A549 (cell line): ENCODE results near the gene RNF220. TPM values are rescaled to one million over a fixed set of nuclear protein-coding genes. Genes with fewer than 3 reads are reported as not detected.

Experiments
- ATAC-seq, 2 experiments: fragments of 200-7000 bp in 1 of 2; fragments of >200 bp in 1 of 2; cut with Nextera tagmentation in 1 of 2; cut with Tn5 transposase in 1 of 2; 3 replicates each; pipeline versions ENCODE4 v1.8.0 to v1.9.1; 2018 to 2020; ENCODE audit warnings: mild to moderate bottlenecking in 1 of 2, moderate library complexity in 1 of 2
- CTCF ChIA-PET: fragments of 300-600 bp; sonication (Branson Sonifier 250); formaldehyde crosslinking; extraction: SDS; loops from one replicate; lab custom pipeline; 2021; ENCODE audit warnings: antibody characterized with exemption, inconsistent platforms; lab: Yijun Ruan, JAX
- POLR2A ChIA-PET: fragments of 350-600 bp; formaldehyde crosslinking; extraction: SDS; loops from one replicate; lab custom pipeline; 2021; ENCODE audit warnings: antibody characterized with exemption, inconsistent platforms; lab: Yijun Ruan, JAX
- DNase-seq, 2 experiments: peaks; one replicate each; pipeline versions ENCODE4 v3.0.0 to v3.0.0-alpha.2; 2011 to 2016; ENCODE audit warnings: low read depth in 1 of 2, low spot score in 1 of 2
- FAIRE-seq: peaks from 2 replicates; lab custom pipeline; 2011; peaks lifted over from hg19 to GRCh38; lab: Jason Lieb, UNC
- H3K27ac ChIP-seq, 2 experiments: fragments of >200 bp; sonication (Bioruptor Twin); formaldehyde crosslinking; 3 replicates each; pipeline ENCODE4 v1.5.1; 2016 to 2017
- H3K4me1 ChIP-seq: fragments of >200 bp; sonication (Bioruptor Twin); formaldehyde crosslinking; 3 replicates; pipeline ENCODE4 v1.6.1; 2016
- H3K4me2 ChIP-seq: fragments of >200 bp; sonication (Bioruptor Twin); formaldehyde crosslinking; 3 replicates; pipeline ENCODE4 v1.6.1; 2016
- H3K4me3 ChIP-seq: fragments of >200 bp; sonication (Bioruptor Twin); formaldehyde crosslinking; 3 replicates; pipeline ENCODE4 v1.5.1; 2016
- H3K9me3 ChIP-seq: fragments of >200 bp; sonication (Bioruptor Twin); formaldehyde crosslinking; 3 replicates; pipeline ENCODE4 v1.6.1; 2016
- BHLHE40 ChIP-seq: IDR thresholded peaks from 2 replicates; pipeline ENCODE4 v1.6.1; 2012; ENCODE audit warnings: low read depth, low read length, inconsistent platforms
- EHMT2 ChIP-seq: fragments of 200-600 bp; sonication (generic); IDR thresholded peaks from 2 replicates; pipeline ENCODE4 v1.6.1; 2016; ENCODE audit warnings: antibody characterized with exemption, low read depth, mild to moderate bottlenecking, moderate library complexity
- EP300 ChIP-seq, 2 experiments: fragments of >200 bp; sonication (Bioruptor Twin); formaldehyde crosslinking; IDR thresholded peaks; 2 replicates in 1 of 2; 3 replicates in 1 of 2; pipeline ENCODE4 v1.6.1; 2016 to 2017
- ESRRA ChIP-seq: fragments of 150-350 bp; IDR thresholded peaks from 2 replicates; pipeline ENCODE4 v1.6.1; 2014; ENCODE audit warnings: mild to moderate bottlenecking, low read length, borderline replicate concordance
- FOXS1 ChIP-seq: fragments of 250-450 bp; sonication (Bioruptor Pico); IDR thresholded peaks from 2 replicates; pipeline ENCODE4 v1.5.0; 2020; ENCODE audit warnings: mild to moderate bottlenecking, moderate library complexity
- HEYL ChIP-seq: fragments of 250-450 bp; sonication (Bioruptor Pico); IDR thresholded peaks from 2 replicates; pipeline ENCODE4 v1.8.0; 2021; ENCODE audit warnings: mild to moderate bottlenecking, moderate library complexity
- HMGXB4 ChIP-seq: fragments of 250-450 bp; sonication (Bioruptor Pico); IDR thresholded peaks from 2 replicates; pipeline ENCODE4 v1.5.0; 2021; ENCODE audit warnings: mild to moderate bottlenecking, moderate library complexity, borderline replicate concordance
- HOXB5 ChIP-seq: fragments of 250-450 bp; sonication (Bioruptor Pico); IDR thresholded peaks from 2 replicates; pipeline ENCODE4 v1.5.0; 2020; ENCODE audit warnings: mild to moderate bottlenecking, moderate library complexity
- JUN ChIP-seq, 2 experiments: fragments of >200 bp; sonication (Bioruptor Twin); formaldehyde crosslinking; IDR thresholded peaks; 2 replicates in 1 of 2; 3 replicates in 1 of 2; pipeline ENCODE4 v1.6.1; 2016 to 2017
- MAZ ChIP-seq: fragments of 150-350 bp; IDR thresholded peaks from 2 replicates; pipeline ENCODE4 v1.6.1; 2014; ENCODE audit warnings: antibody characterized with exemption, low read depth, low read length, borderline replicate concordance
- NPAS2 ChIP-seq: fragments of 250-450 bp; sonication (Bioruptor Pico); IDR thresholded peaks from 2 replicates; pipeline ENCODE4 v1.8.0; 2022; ENCODE audit warnings: mild to moderate bottlenecking, moderate library complexity, borderline replicate concordance
- POLR2AphosphoS2 ChIP-seq: conservative IDR thresholded peaks from 2 replicates; pipeline ENCODE4 v1.6.1; 2012; ENCODE audit warnings: low read length, improper control_type of control experiment, inconsistent platforms
- RARB ChIP-seq: fragments of 250-450 bp; sonication (Bioruptor Pico); IDR thresholded peaks from 2 replicates; pipeline ENCODE4 v1.8.0; 2021; ENCODE audit warnings: mild to moderate bottlenecking, moderate library complexity
- REST ChIP-seq: fragments of 200-600 bp; sonication (generic); IDR thresholded peaks from 2 replicates; pipeline ENCODE4 v1.6.1; 2016; ENCODE audit warnings: antibody characterized with exemption, mild to moderate bottlenecking, moderate library complexity
- RNF2 ChIP-seq: fragments of 200-600 bp; sonication (generic); IDR thresholded peaks from 2 replicates; pipeline ENCODE4 v1.6.1; 2016; ENCODE audit warnings: low read depth, mild to moderate bottlenecking, antibody characterized with exemption, moderate library complexity, borderline replicate concordance
- ZNF302 ChIP-seq: fragments of 250-450 bp; sonication (Bioruptor Pico); IDR thresholded peaks from 2 replicates; pipeline ENCODE4 v1.9.0; 2021; ENCODE audit warnings: inconsistent platforms, mild to moderate bottlenecking, moderate library complexity
- ZSCAN20 ChIP-seq: fragments of 250-450 bp; sonication (Bioruptor Pico); IDR thresholded peaks from 2 replicates; pipeline ENCODE4 v1.8.0; 2022; ENCODE audit warnings: mild to moderate bottlenecking, moderate library complexity
- WGBS: methylation state at CpG from one replicate; pipeline ENCODE4 v1.1.6; 2017; ENCODE audit errors: missing lambda C conversion rate; 5-methylcytosine and 5-hydroxymethylcytosine counted together
- polyA plus RNA-seq, 4 experiments: library from polyadenylated mRNA; depleted of rRNA in 3 of 4; stranded (reverse); fragments of >200 nt; fragmentation: RNase III in 1 of 4; extraction: RNeasy Plus Mini Kit Qiagen cat#74134 plus additional on column Dnase treatment in 1 of 4; gene quantifications; 2 replicates in 3 of 4; 3 replicates in 1 of 4; pipeline ENCODE4 v1.2.3, GENCODE V29; 2011 to 2017
- TF ChIP-seq, protein P1 (sequence below): fragments of >200 bp; sonication (Bioruptor Twin); formaldehyde crosslinking; IDR thresholded peaks from 3 replicates; pipeline ENCODE4 v1.5.1; 2016
- TF ChIP-seq, protein P2 (sequence below): fragments of >200 bp; sonication (Bioruptor Twin); formaldehyde crosslinking; IDR thresholded peaks from 2 replicates; pipeline ENCODE4 v1.6.1; 2016

Gene RNF220
- polyA plus RNA-seq, 2 of the 4 experiments (the other 2 are of a cell fraction): 53.4 to 54.5 TPM

DNA sequence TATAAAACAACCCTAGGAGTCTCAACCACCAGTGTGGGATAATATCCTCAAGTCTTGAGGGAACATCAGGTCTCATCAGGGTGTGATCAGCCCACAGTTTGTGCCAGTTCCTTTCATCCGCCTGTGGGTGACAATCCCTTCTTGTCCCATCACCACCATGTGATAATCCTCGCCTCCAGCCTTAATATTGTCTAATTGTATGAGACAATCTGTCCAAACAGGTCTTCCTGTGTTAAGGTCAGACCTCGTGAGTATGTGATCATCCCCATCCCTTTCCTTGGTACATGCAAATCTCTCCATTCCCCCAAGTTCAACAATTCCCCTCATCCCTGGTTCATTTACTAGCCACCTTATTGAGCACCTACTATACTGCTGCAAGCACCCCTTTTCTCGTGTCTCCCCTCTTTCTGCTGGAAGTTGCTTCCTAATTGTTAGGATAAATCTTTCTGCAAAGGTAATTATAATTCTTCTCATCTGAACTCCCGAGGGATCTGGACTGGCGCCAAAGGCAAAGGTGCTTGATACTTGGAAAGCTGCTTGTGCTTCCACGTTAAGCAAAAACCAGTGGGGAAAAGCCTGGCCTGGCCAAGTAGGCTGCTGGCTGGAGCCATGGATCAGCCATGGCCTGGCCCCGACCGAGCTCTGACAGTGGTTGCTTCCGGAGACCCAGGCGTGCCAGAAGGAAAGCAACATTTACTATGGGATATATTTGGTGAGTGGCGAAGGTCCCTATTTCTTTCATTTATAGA is 92.5 kb downstream of the RNF220 start:
- no peaks in the 10 kb centered on the region for H3K4me1 ChIP-seq
- TF ChIP-seq JUN (IDR thresholded peaks at IDR 0.05) (no peak), ZNF302 (CRISPR knock-in tag) (no peak), ZSCAN20 (no peak), HEYL (CRISPR knock-in tag) (no peak), REST (no peak), ESRRA (no peak), FOXS1 (CRISPR knock-in tag) (no peak), NPAS2 (CRISPR knock-in tag) (no peak), MAZ (no peak), EHMT2 (no peak), RNF2 (no peak)
- TF ChIP-seq, protein P1, sequence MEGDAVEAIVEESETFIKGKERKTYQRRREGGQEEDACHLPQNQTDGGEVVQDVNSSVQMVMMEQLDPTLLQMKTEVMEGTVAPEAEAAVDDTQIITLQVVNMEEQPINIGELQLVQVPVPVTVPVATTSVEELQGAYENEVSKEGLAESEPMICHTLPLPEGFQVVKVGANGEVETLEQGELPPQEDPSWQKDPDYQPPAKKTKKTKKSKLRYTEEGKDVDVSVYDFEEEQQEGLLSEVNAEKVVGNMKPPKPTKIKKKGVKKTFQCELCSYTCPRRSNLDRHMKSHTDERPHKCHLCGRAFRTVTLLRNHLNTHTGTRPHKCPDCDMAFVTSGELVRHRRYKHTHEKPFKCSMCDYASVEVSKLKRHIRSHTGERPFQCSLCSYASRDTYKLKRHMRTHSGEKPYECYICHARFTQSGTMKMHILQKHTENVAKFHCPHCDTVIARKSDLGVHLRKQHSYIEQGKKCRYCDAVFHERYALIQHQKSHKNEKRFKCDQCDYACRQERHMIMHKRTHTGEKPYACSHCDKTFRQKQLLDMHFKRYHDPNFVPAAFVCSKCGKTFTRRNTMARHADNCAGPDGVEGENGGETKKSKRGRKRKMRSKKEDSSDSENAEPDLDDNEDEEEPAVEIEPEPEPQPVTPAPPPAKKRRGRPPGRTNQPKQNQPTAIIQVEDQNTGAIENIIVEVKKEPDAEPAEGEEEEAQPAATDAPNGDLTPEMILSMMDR: no peak
- TF ChIP-seq, protein P2, sequence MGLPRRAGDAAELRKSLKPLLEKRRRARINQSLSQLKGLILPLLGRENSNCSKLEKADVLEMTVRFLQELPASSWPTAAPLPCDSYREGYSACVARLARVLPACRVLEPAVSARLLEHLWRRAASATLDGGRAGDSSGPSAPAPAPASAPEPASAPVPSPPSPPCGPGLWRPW: no peak
- TF ChIP-seq, all 56 proteins: peak for 0
- no peak overlapping the region for H3K27ac ChIP-seq
- ChIA-PET CTCF (no interaction called here), POLR2A (no interaction called here)
- WGBS: 75% methylated on average over 12 of the region's 12 CpGs
- no peak overlapping the region for H3K4me3 ChIP-seq
- DNase-seq (no peak), FAIRE-seq (no peak), ATAC-seq (no peak)
- H3K9me3 ChIP-seq: no peaks in the 10 kb centered on the region
- no peak overlapping the region for H3K4me2 ChIP-seq

GRCh38 chr1:44499306-44499705 is 94.3 kb downstream of the RNF220 start:
- Histone ChIP-seq H3K27ac (no peak overlapping the region), H3K4me2 (no peak overlapping the region), H3K4me1 (no peaks in the 10 kb centered on the region), H3K9me3 (no peaks in the 10 kb centered on the region), H3K4me3 (no peak overlapping the region)
- 85% methylated on average over 3 of the region's 3 CpGs for WGBS
- ChIA-PET POLR2A (no interaction called here), CTCF (interaction anchor here (1.3 kb wide), 1 partner anchor 121 kb away, joined by 3 read pairs; no protein-coding TSS in a partner anchor)
- DNase-seq (no peak), FAIRE-seq (no peak), ATAC-seq (no peak)
- no peak for TF ChIP-seq POLR2AphosphoS2
- no peak for TF ChIP-seq ZSCAN20
- TF ChIP-seq HOXB5 (CRISPR knock-in tag): no peak
- TF ChIP-seq HMGXB4: no peak
- TF ChIP-seq BHLHE40: no peak
- TF ChIP-seq RARB (CRISPR knock-in tag): no peak
- TF ChIP-seq NPAS2 (CRISPR knock-in tag): no peak
- TF ChIP-seq EP300 (IDR thresholded peaks at IDR 0.05): no peak
